ENCODE results near the gene DKK3. TPM values are rescaled to one million over a fixed set of nuclear protein-coding genes. Genes with fewer than 3 reads are reported as not detected.

DKK3 gene
- total RNA-seq (2013): 0.12 TPM
- polyA plus RNA-seq: not detected
- polyA minus RNA-seq: not detected in 2 replicates
- total RNA-seq: 0 to 4.5 (median 0.25) reads per million in 11 experiments

GRCh38 chr11:12007769-12008737 lies at the start of gene DKK3:
Gene DKK3 (minus strand): TSS chr11:12008626. CDS start chr11:12008582, 44 bp downstream.
- peak within 1 kb of the TSS; percentile 19 for H3K4me2 ChIP-seq (replicated peaks; ENCODE audit: extremely low read depth, low read length, poor library complexity, severe bottlenecking)
- no peaks in the 10 kb centered on the region for H3K79me2 ChIP-seq (ENCODE audit: insufficient read depth, low read length)
- no peak within 1 kb of the TSS for H3K27ac ChIP-seq (ENCODE audit: low read depth in 1 of 2, low read length in 2 of 2)
- H2AFZ ChIP-seq (ENCODE audit: insufficient read depth, low read depth, low read length, poor library complexity, severe bottlenecking): no peak within 1 kb of the TSS
- H3K36me3 ChIP-seq (replicated peaks in 1 of 2; ENCODE audit: control insufficient read depth in 1 of 2, insufficient read depth in 2 of 2, low read length in 2 of 2): no peaks in the 10 kb centered on the region
- Mint-ChIP-seq H3K36me3 (peaks cover 3 to 4% of the 10 kb centered on the region in 2 donors), H3K4me3 (peak within 1 kb of the TSS; percentile 39 to 82), H3K9me3 (peaks cover 0 to 29% (median 11%) of the 10 kb centered on the region in 7 donors), H3K27me3 (ENCODE audit: low read depth in 3 of 3) (peaks cover 67 to 81% (median 73%) of the 10 kb centered on the region in 3 donors), H3K4me1 (peaks cover 5% of the 10 kb centered on the region), H3K27ac (no peak within 1 kb of the TSS)
- no peak for DNase-seq
- peaks cover 60 to 79% of the 10 kb centered on the region in 2 donors for H3K27me3 ChIP-seq (ENCODE audit: control insufficient read depth in 2 of 2, insufficient read depth in 2 of 2, low read length in 2 of 2)
- 7% methylated on average over 63 of the region's 71 CpGs for WGBS (ENCODE audit: insufficient coverage)
- intact Hi-C loops (cut with micrococcal nuclease): no loop called here
- H3K9ac ChIP-seq (ENCODE audit: insufficient read depth, low read length, poor library complexity, severe bottlenecking): no peak within 1 kb of the TSS
- no peaks in the 10 kb centered on the region for H3K4me1 ChIP-seq (ENCODE audit: control insufficient read depth in 1 of 2, insufficient read depth in 2 of 2, low read length in 2 of 2)
- no peaks in the 10 kb centered on the region for H4K20me1 ChIP-seq (ENCODE audit: insufficient read depth, low read length)
- H3K9me3 ChIP-seq (replicated peaks in 1 of 2; ENCODE audit: control insufficient read depth in 1 of 2, insufficient read depth in 1 of 2, low read length in 2 of 2): peaks cover 0 to 28% of the 10 kb centered on the region in 2 donors
- H3K4me3 ChIP-seq (replicated peaks in 1 of 3; ENCODE audit: low read depth in 2 of 3, low read length in 3 of 3): no peak within 1 kb of the TSS
- no peak for TF ChIP-seq CTCF (IDR thresholded peaks at IDR 0.05)

GRCh38 chr11:12057299-12057980 lies 49.0 kb upstream of the DKK3 start:
- Histone ChIP-seq H3K27me3 (ENCODE audit: control insufficient read depth in 2 of 2, insufficient read depth in 2 of 2, low read length in 2 of 2) (no peaks in the 10 kb centered on the region), H3K9ac (ENCODE audit: insufficient read depth, low read length, poor library complexity, severe bottlenecking) (no peak overlapping the region), H3K36me3 (replicated peaks in 1 of 2; ENCODE audit: control insufficient read depth in 1 of 2, insufficient read depth in 2 of 2, low read length in 2 of 2) (no peaks in the 10 kb centered on the region), H3K79me2 (ENCODE audit: insufficient read depth, low read length) (no peaks in the 10 kb centered on the region), H3K4me3 (replicated peaks in 1 of 3; ENCODE audit: low read depth in 2 of 3, low read length in 3 of 3) (no peak overlapping the region), H3K4me2 (replicated peaks; ENCODE audit: extremely low read depth, low read length, poor library complexity, severe bottlenecking) (no peak overlapping the region), H4K20me1 (ENCODE audit: insufficient read depth, low read length) (no peaks in the 10 kb centered on the region), H2AFZ (ENCODE audit: insufficient read depth, low read depth, low read length, poor library complexity, severe bottlenecking) (no peak overlapping the region), H3K9me3 (replicated peaks in 1 of 2; ENCODE audit: control insufficient read depth in 1 of 2, insufficient read depth in 1 of 2, low read length in 2 of 2) (peaks cover 8 to 10% of the 10 kb centered on the region in 2 donors), H3K27ac (ENCODE audit: low read depth in 1 of 2, low read length in 2 of 2) (no peak overlapping the region), H3K4me1 (ENCODE audit: control insufficient read depth in 1 of 2, insufficient read depth in 2 of 2, low read length in 2 of 2) (no peaks in the 10 kb centered on the region)
- Mint-ChIP-seq H3K27ac (no peak overlapping the region), H3K9me3 (peaks cover 4 to 13% (median 12%) of the 10 kb centered on the region in 7 donors), H3K27me3 (ENCODE audit: low read depth in 3 of 3) (peaks cover 0 to 2% (median 0%) of the 10 kb centered on the region in 3 donors), H3K36me3 (peaks cover 0 to 4% of the 10 kb centered on the region in 2 donors), H3K4me3 (no peak overlapping the region), H3K4me1 (peaks cover 3% of the 10 kb centered on the region)
- WGBS (ENCODE audit: insufficient coverage): 100% methylated on average over 3 of the region's 8 CpGs
- DNase-seq: no peak
- no peak for TF ChIP-seq CTCF (IDR thresholded peaks at IDR 0.05)
- intact Hi-C loops (cut with micrococcal nuclease): no loop called here
